PFSK-1 (cell line): ENCODE measurements around the gene KCNH1.

Experiments
- POLR2AphosphoS5 ChIP-seq: IDR thresholded peaks from 2 replicates; pipeline ENCODE4 v1.6.1; 2012; ENCODE audit warnings: low read depth, mild to moderate bottlenecking, control low read depth, low read length, moderate library complexity
- SIN3A ChIP-seq: IDR thresholded peaks from 2 replicates; pipeline ENCODE4 v1.6.1; 2012; ENCODE audit warnings: mild to moderate bottlenecking, low read length, moderate library complexity, borderline replicate concordance; ENCODE audit not compliant: insufficient read depth
- TF ChIP-seq, protein P1 (sequence below), 2 experiments: IDR thresholded peaks; 2 replicates each; pipeline versions ENCODE4 v1.6.1 to v1.8.0; 2011 to 2012; ENCODE audit warnings: low read depth in 2 of 2, low read length in 2 of 2, control low read depth in 1 of 2, inconsistent platforms in 1 of 2, mild to moderate bottlenecking in 1 of 2, moderate library complexity in 1 of 2; ENCODE audit not compliant: insufficient read depth in 1 of 2

DNA sequence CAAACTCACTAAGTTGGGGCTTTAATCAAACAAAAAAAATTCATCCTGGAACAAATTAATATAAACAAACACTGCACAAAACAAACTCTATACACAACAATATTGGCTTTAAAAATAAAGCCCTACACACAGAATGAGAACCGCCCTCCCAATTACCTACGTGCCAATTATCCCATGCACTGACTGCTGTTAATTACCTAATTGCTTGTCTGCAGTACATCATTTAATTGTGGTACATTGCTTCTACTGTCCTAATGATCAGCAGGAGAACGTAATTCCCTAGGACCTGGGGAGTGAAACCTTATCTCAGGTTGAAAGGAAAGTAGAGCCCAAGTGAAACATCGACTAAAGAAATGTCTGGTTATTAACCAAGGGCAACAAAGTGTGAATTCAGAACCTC lies 364.5 kb downstream of the KCNH1 start:
- TF ChIP-seq POLR2AphosphoS5 (no peak), SIN3A (no peak)
- TF ChIP-seq, protein P1, sequence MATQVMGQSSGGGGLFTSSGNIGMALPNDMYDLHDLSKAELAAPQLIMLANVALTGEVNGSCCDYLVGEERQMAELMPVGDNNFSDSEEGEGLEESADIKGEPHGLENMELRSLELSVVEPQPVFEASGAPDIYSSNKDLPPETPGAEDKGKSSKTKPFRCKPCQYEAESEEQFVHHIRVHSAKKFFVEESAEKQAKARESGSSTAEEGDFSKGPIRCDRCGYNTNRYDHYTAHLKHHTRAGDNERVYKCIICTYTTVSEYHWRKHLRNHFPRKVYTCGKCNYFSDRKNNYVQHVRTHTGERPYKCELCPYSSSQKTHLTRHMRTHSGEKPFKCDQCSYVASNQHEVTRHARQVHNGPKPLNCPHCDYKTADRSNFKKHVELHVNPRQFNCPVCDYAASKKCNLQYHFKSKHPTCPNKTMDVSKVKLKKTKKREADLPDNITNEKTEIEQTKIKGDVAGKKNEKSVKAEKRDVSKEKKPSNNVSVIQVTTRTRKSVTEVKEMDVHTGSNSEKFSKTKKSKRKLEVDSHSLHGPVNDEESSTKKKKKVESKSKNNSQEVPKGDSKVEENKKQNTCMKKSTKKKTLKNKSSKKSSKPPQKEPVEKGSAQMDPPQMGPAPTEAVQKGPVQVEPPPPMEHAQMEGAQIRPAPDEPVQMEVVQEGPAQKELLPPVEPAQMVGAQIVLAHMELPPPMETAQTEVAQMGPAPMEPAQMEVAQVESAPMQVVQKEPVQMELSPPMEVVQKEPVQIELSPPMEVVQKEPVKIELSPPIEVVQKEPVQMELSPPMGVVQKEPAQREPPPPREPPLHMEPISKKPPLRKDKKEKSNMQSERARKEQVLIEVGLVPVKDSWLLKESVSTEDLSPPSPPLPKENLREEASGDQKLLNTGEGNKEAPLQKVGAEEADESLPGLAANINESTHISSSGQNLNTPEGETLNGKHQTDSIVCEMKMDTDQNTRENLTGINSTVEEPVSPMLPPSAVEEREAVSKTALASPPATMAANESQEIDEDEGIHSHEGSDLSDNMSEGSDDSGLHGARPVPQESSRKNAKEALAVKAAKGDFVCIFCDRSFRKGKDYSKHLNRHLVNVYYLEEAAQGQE (IDR thresholded peaks at IDR 0.05; ENCODE audit: insufficient read depth in 1 of 2, low read depth in 2 of 2, low read length in 2 of 2), result no peak
